HCT116 (cell line): ENCODE results near the gene NARS2. TPM values are rescaled to one million over a fixed set of nuclear protein-coding genes. Genes with fewer than 3 reads are reported as not detected.

Experiments
- ATAC-seq: fragments of 200-7000 bp; cut with Tn5 transposase; 2 replicates; pipeline ENCODE4 v1.9.1; 2020; ENCODE audit warnings: mild to moderate bottlenecking, moderate library complexity
- BruUV-seq: library from RNA; stranded (reverse); fragments of 400-500 nt; replicated peaks from 2 replicates; lab custom pipeline; 2021; lab: Mats Ljungman, UMichigan
- CTCF ChIA-PET: fragments of 300-600 bp; sonication (Branson Sonifier 250); formaldehyde crosslinking; loops from one replicate; lab custom pipeline; 2021; ENCODE audit warnings: antibody characterized with exemption; lab: Charles Lee
- POLR2A ChIA-PET: fragments of 300-600, 350-600 bp; sonication (Branson Sonifier 250); formaldehyde crosslinking; loops from one replicate; lab custom pipeline; 2021; ENCODE audit warnings: antibody characterized with exemption; lab: Charles Lee
- RAD21 ChIA-PET, 2 experiments: fragments of 300-600 bp; sonication (Branson Sonifier 250); formaldehyde crosslinking; loops; one replicate each; lab custom pipeline; 2023; ENCODE audit warnings: low total read pairs in 2 of 2; ENCODE audit not compliant: uncharacterized antibody in 2 of 2, unreplicated experiment in 2 of 2, low non-redundant PET in 1 of 2; lab: Charles Lee
- DNase-seq: peaks from one replicate; pipeline ENCODE4 v3.0.0-alpha.2; 2010; ENCODE audit warnings: low read depth, low spot score
- H2AFZ ChIP-seq: fragments of 200-600 bp; shearing (Covaris generic), sonication (generic); 2 replicates; pipeline ENCODE4 v1.6.1; 2017; ENCODE audit warnings: low read depth, mixed run types, mixed read lengths, antibody characterized with exemption, low read length; ENCODE audit not compliant: poor library complexity, severe bottlenecking
- H3K27ac ChIP-seq: 2 replicates; pipeline ENCODE4 v1.5.1; 2012; ENCODE audit warnings: low read depth, low read length
- H3K27me3 ChIP-seq: fragments of 200-600 bp; sonication (generic); 2 replicates; pipeline ENCODE4 v1.6.1; 2016; ENCODE audit warnings: mixed run types, low read length, mixed read lengths; ENCODE audit not compliant: insufficient read depth
- H3K36me3 ChIP-seq, 2 experiments: fragments of 200-500 bp in 1 of 2; fragments of 200-600 bp in 1 of 2; sonication (Bioruptor generic) in 1 of 2; sonication (generic) in 1 of 2; 2 replicates each; pipeline versions ENCODE4 v1.5.1 to v1.6.1; 2014 to 2016; ENCODE audit warnings: low read length in 2 of 2, inconsistent platforms in 1 of 2, mixed read lengths in 1 of 2, mixed run types in 1 of 2; ENCODE audit not compliant: insufficient read depth in 2 of 2, control insufficient read depth in 1 of 2
- H3K4me1 ChIP-seq, 2 experiments: fragments of 200-600 bp in 1 of 2; sonication (generic) in 1 of 2; 2 replicates each; pipeline versions ENCODE4 v1.5.1 to v1.6.1; 2012 to 2017; ENCODE audit warnings: low read length in 2 of 2, inconsistent platforms in 1 of 2, mild to moderate bottlenecking in 1 of 2, mixed read lengths in 1 of 2, mixed run types in 1 of 2, moderate library complexity in 1 of 2; ENCODE audit not compliant: insufficient read depth in 2 of 2, control insufficient read depth in 1 of 2
- H3K4me2 ChIP-seq: fragments of 200-600 bp; sonication (generic); 2 replicates; pipeline ENCODE4 v1.6.1; 2017; ENCODE audit warnings: mixed run types, low read length, mixed read lengths
- H3K4me3 ChIP-seq, 2 experiments: fragments of 200-600 bp in 1 of 2; sonication (generic) in 1 of 2; replicated peaks in 1 of 2; 2 replicates each; pipeline ENCODE4 v1.5.1; 2011 to 2016; ENCODE audit warnings: low read length in 2 of 2, control low read depth in 1 of 2, low read depth in 1 of 2, mild to moderate bottlenecking in 1 of 2, mixed read lengths in 1 of 2, mixed run types in 1 of 2
- H3K79me2 ChIP-seq: fragments of 200-600 bp; sonication (generic); 2 replicates; pipeline ENCODE4 v1.6.1; 2017; ENCODE audit warnings: mild to moderate bottlenecking, mixed run types, low read length, moderate library complexity, mixed read lengths; ENCODE audit not compliant: insufficient read depth
- H3K9ac ChIP-seq: fragments of 200-600 bp; sonication (generic); 2 replicates; pipeline ENCODE4 v1.6.1; 2016; ENCODE audit warnings: low read length, mixed read lengths
- H3K9me2 ChIP-seq: fragments of 200-600 bp; sonication (generic), shearing (Covaris generic); 2 replicates; pipeline ENCODE4 v1.6.1; 2017; ENCODE audit warnings: mixed run types, mild to moderate bottlenecking, moderate library complexity; ENCODE audit not compliant: insufficient read depth
- H3K9me3 ChIP-seq, 2 experiments: fragments of 200-500 bp in 1 of 2; fragments of 200-600 bp in 1 of 2; sonication (Bioruptor generic) in 1 of 2; sonication (generic) in 1 of 2; 2 replicates each; pipeline ENCODE4 v1.6.1; 2014 to 2017; ENCODE audit warnings: low read length in 2 of 2, mixed read lengths in 2 of 2, inconsistent platforms in 1 of 2, low read depth in 1 of 2, mild to moderate bottlenecking in 1 of 2, mixed run types in 1 of 2, moderate library complexity in 1 of 2; ENCODE audit not compliant: control insufficient read depth in 1 of 2, insufficient read depth in 1 of 2
- H4K20me1 ChIP-seq: fragments of 200-600 bp; sonication (generic), shearing (Covaris generic); 2 replicates; pipeline ENCODE4 v1.6.1; 2017; ENCODE audit warnings: mixed run types, mild to moderate bottlenecking, moderate library complexity; ENCODE audit not compliant: insufficient read depth
- ATF3 ChIP-seq: IDR thresholded peaks from 2 replicates; pipeline ENCODE4 v1.6.1; 2012
- CEBPB ChIP-seq: IDR thresholded peaks from 2 replicates; pipeline ENCODE4 v1.6.1; 2012; ENCODE audit warnings: low read depth
- CTCF ChIP-seq, 3 experiments: fragments of 200-600 bp in 1 of 3; sonication (generic) in 1 of 3; IDR thresholded peaks in 2 of 3; conservative IDR thresholded peaks in 1 of 3; 2 replicates each; pipeline ENCODE4 v1.5.1; 2012 to 2017; ENCODE audit warnings: low read depth in 2 of 3, low read length in 2 of 3, antibody characterized with exemption in 1 of 3, borderline replicate concordance in 1 of 3, control low read depth in 1 of 3, mild to moderate bottlenecking in 1 of 3, mixed read lengths in 1 of 3, mixed run types in 1 of 3, moderate library complexity in 1 of 3; ENCODE audit not compliant: insufficient read depth in 1 of 3
- ELF1 ChIP-seq: IDR thresholded peaks from 2 replicates; pipeline ENCODE4 v1.6.1; 2012; ENCODE audit warnings: low read depth, borderline replicate concordance
- EZH2 ChIP-seq: fragments of 200-600 bp; sonication (generic); IDR thresholded peaks from 2 replicates; pipeline ENCODE4 v1.6.1; 2017; ENCODE audit warnings: antibody characterized with exemption, mixed run types
- FOSL1 ChIP-seq: IDR thresholded peaks from 2 replicates; pipeline ENCODE4 v1.6.1; 2012; ENCODE audit warnings: low read depth
- MAX ChIP-seq: IDR thresholded peaks from 2 replicates; pipeline ENCODE4 v1.6.1; 2012
- POLR2AphosphoS5 ChIP-seq: IDR thresholded peaks from 2 replicates; pipeline ENCODE4 v1.6.1; 2011; ENCODE audit warnings: mild to moderate bottlenecking, low read depth, low read length, moderate library complexity
- RAD21 ChIP-seq: IDR thresholded peaks from 2 replicates; pipeline ENCODE4 v1.6.1; 2012; ENCODE audit warnings: low read depth, mild to moderate bottlenecking
- REST ChIP-seq: IDR thresholded peaks from 2 replicates; pipeline ENCODE4 v1.6.1; 2012; ENCODE audit warnings: low read depth
- SIN3A ChIP-seq: IDR thresholded peaks from 2 replicates; pipeline ENCODE4 v1.6.1; 2012; ENCODE audit warnings: low read depth
- SRF ChIP-seq: IDR thresholded peaks from 2 replicates; pipeline ENCODE4 v1.6.1; 2012; ENCODE audit warnings: low read depth
- TCF7L2 ChIP-seq: IDR thresholded peaks from 2 replicates; pipeline ENCODE4 v1.7.0; 2011; ENCODE audit warnings: borderline replicate concordance, inconsistent platforms; ENCODE audit not compliant: insufficient read depth, insufficient read length; ENCODE audit errors: extremely low read depth
- YY1 ChIP-seq: IDR thresholded peaks from 2 replicates; pipeline ENCODE4 v1.6.1; 2011; ENCODE audit warnings: low read length, low read depth, moderate library complexity, mild to moderate bottlenecking; ENCODE audit not compliant: insufficient replicate concordance; ENCODE audit errors: extremely low read depth
- ZBTB33 ChIP-seq: IDR thresholded peaks from 2 replicates; pipeline ENCODE4 v1.6.1; 2011; ENCODE audit warnings: mild to moderate bottlenecking, low read length, moderate library complexity; ENCODE audit not compliant: insufficient replicate concordance; ENCODE audit errors: extremely low read depth
- ZFX ChIP-seq: fragments of 450-650 bp; IDR thresholded peaks from 2 replicates; pipeline ENCODE4 v1.6.1; 2017
- ZNF274 ChIP-seq: fragments of 200-500 bp; sonication (Bioruptor generic); IDR thresholded peaks from 2 replicates; pipeline ENCODE4 v1.6.1; 2014; ENCODE audit warnings: mild to moderate bottlenecking, low read depth, low read length, inconsistent platforms
- intact Hi-C: fragments of 100-400 bp; cut with micrococcal nuclease; formaldehyde crosslinking; loops from 2 replicates; pipeline ENCODE4 v1.10.0; 2022
- total RNA-seq: library from RNA; stranded (reverse); gene quantifications from one replicate; pipeline ENCODE4 v1.2.1, GENCODE V29; 2021; ENCODE audit not compliant: unreplicated experiment

NARS2 gene
- total RNA-seq, 1 experiment from 2014 or later, result 26.0 TPM

- BruUV-seq, result no TSS peak
- H3K4me1 ChIP-seq, result no peaks in the 10 kb centered on the region
- no peak overlapping the region for H3K4me3 ChIP-seq
- no peak overlapping the region for H3K27ac ChIP-seq
- TF ChIP-seq ZFX (no peak), FOSL1 (no peak), CEBPB (no peak), TCF7L2 (no peak), EZH2 (no peak), SRF (no peak), ATF3 (no peak), ZNF274 (no peak), CTCF (IDR thresholded peaks at IDR 0.05 in 2 of 3, conservative IDR thresholded peaks at IDR 0.05 in 1 of 3; ENCODE audit: borderline replicate concordance in 1 of 3, insufficient read depth in 1 of 3, low read depth in 2 of 3, low read length in 2 of 3) (no peak), ZBTB33 (no peak), POLR2AphosphoS5 (no peak), YY1 (no peak), REST (no peak), MAX (no peak), SIN3A (no peak), ELF1 (no peak), RAD21 (no peak)
- no peak overlapping the region for H2AFZ ChIP-seq
- ChIA-PET POLR2A (no interaction called here), CTCF (interaction anchor here (1.4 kb wide), 1 partner anchor 113 kb away, joined by 3 read pairs; no protein-coding TSS in a partner anchor), RAD21 (no interaction called here)
- intact Hi-C loops, result no loop called here
- no peak overlapping the region for H3K9ac ChIP-seq
- ATAC-seq (no peak), DNase-seq (no peak)
- H3K79me2 ChIP-seq, result no peaks in the 10 kb centered on the region
- no peak overlapping the region for H3K4me2 ChIP-seq
- H4K20me1 ChIP-seq, result no peaks in the 10 kb centered on the region
- no peaks in the 10 kb centered on the region for H3K9me3 ChIP-seq
- H3K36me3 ChIP-seq, result no peaks in the 10 kb centered on the region
- H3K27me3 ChIP-seq, result no peaks in the 10 kb centered on the region
- no peaks in the 10 kb centered on the region for H3K9me2 ChIP-seq
Observed at GRCh38 chr11:78451371-78452150, 123.1 kb downstream of the NARS2 start.
